Astrocyte (in vitro differentiated cells and primary cell): ENCODE measurements around the gene UQCR11.

ENCODE experiments used
- EZH2 ChIP-seq: IDR thresholded peaks from 2 replicates; pipeline ENCODE4 v1.6.1; 2012; ENCODE audit warnings: mild to moderate bottlenecking, low read length, inconsistent platforms; ENCODE audit not compliant: insufficient read depth
- TF ChIP-seq, protein P1 (sequence below): IDR thresholded peaks from 2 replicates; pipeline ENCODE4 v1.5.1; 2011; ENCODE audit warnings: low read depth, mild to moderate bottlenecking, inconsistent platforms, low read length, moderate library complexity; ENCODE audit not compliant: insufficient read depth

DNA sequence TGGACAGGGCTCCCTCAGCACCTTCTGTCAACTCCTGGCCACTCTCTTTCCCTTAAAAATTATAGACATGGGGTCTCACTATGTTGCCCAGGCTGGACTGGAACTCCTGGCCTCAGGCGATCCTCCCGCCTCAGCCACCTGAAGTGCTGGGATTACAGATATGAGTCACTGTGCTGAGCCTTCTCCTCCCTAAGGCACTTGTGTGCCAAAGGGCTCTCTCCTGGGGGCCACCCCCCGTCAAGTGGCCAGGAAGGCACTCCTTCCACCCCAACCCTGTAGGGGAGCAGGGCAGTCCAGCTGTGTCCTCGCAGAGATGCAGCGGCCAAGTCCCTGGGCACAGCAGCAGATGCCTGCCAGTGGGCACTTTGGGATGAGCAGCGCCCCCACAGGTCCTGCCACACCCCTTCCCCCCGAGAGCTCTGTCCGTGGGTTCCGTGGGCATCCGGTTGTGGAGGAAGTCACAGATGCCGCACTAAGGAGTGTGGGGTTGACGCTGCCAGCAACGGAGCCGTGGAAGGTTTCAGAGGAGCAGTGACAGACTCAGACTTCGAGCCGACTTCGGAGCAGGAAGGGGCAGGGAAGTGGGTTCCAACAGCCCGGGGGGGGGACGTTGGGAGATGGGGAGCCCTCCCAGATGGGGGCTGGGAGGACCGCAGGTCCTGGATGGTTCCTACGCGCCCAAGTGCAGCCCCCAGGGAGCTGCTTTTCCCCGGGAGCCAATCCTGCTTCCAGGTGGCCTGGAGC lies 3.3 kb upstream of the UQCR11 start:
- TF ChIP-seq, protein P1, sequence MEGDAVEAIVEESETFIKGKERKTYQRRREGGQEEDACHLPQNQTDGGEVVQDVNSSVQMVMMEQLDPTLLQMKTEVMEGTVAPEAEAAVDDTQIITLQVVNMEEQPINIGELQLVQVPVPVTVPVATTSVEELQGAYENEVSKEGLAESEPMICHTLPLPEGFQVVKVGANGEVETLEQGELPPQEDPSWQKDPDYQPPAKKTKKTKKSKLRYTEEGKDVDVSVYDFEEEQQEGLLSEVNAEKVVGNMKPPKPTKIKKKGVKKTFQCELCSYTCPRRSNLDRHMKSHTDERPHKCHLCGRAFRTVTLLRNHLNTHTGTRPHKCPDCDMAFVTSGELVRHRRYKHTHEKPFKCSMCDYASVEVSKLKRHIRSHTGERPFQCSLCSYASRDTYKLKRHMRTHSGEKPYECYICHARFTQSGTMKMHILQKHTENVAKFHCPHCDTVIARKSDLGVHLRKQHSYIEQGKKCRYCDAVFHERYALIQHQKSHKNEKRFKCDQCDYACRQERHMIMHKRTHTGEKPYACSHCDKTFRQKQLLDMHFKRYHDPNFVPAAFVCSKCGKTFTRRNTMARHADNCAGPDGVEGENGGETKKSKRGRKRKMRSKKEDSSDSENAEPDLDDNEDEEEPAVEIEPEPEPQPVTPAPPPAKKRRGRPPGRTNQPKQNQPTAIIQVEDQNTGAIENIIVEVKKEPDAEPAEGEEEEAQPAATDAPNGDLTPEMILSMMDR = no peak
- TF ChIP-seq EZH2 = no peak
